Uterus (tissue), 2 donors: Measurements from ENCODE around the gene SUCLG2.

ENCODE experiments used
- CTCF ChIP-seq, 4 experiments: fragments of 200-600 bp in 2 of 4; fragments of 450-650 bp in 2 of 4; sonication (generic) in 2 of 4; IDR thresholded peaks; one replicate each; pipeline ENCODE4 v1.5.1; 2016 to 2019; ENCODE audit warnings: antibody characterized with exemption in 4 of 4, mild to moderate bottlenecking in 2 of 4, moderate library complexity in 1 of 4
- POLR2A ChIP-seq, 2 donors: fragments of 450-650 bp; IDR thresholded peaks; one replicate each; pipeline ENCODE4 v1.6.1; 2016; ENCODE audit warnings: antibody characterized with exemption in 2 of 2, mild to moderate bottlenecking in 1 of 2, moderate library complexity in 1 of 2

DNA sequence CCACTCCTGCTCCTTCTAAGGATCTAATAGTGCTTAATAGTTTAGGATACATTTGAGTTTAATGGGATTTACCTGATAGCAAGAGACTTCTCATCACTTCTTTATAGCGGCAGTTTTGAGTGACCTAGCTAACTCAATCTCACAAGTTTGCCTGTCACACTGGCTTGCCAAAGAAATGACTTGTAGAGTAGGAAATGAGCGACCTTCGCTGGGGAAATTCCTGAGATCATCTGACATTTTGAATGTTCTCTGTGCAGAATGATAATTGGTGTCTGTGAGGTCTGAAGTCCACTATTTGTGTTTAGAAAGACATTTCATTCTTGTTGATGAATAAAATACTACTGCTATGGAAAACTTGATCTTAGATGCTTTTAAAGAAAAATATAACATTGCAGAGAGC is 30.3 kb downstream of the SUCLG2 start:
- TF ChIP-seq CTCF (IDR thresholded peaks at IDR 0.05), result no peak
- no peak for TF ChIP-seq POLR2A (IDR thresholded peaks at IDR 0.05)
